Activated CD4-positive, alpha-beta T cell treated with anti-CD3 and anti-CD28 coated beads, Interleukin-2, amount 50 U/mL, for 4 hours (primary cell): ENCODE data around the gene PBX1.

Experiments
- DNase-seq, 2 experiments: peaks; one replicate each; pipeline ENCODE4 v3.0.0-alpha.2; 2020

The PBX1 gene

DNA sequence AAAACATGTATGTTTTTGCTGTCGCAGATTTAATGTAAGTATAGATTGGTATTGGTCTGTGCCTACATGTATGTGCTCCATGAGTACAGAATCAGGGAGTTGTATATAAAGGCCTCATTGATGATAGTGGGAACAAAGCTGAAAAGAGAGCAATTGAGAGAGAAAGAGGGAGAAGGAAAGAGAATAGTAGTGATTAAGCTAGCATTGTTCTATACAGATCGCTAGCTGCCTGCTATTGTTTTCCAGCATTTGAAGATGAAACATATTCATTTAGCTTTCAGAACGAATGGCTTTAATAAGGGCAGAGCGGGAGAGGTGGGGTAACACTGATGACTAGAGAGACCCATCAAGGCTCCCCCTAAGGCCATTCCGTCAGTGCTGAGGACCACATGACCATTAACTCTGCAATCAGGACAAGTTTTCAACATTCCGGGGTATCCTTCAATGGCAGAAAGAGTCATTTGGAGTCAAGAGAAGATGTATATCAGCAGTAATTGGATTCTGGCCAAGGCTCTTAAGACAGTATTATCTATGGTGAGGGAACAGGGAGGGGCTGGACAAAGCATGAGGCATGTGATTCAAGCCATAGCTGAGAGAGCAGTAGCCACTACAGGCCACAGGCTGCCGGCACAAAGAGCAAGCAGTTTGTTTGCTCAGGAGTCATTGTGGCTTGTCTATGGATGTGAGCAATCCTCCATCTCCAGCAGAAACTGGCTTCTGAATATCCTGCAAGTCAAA lies 176.5 kb downstream of the PBX1 start:
- no peak for DNase-seq

DNA sequence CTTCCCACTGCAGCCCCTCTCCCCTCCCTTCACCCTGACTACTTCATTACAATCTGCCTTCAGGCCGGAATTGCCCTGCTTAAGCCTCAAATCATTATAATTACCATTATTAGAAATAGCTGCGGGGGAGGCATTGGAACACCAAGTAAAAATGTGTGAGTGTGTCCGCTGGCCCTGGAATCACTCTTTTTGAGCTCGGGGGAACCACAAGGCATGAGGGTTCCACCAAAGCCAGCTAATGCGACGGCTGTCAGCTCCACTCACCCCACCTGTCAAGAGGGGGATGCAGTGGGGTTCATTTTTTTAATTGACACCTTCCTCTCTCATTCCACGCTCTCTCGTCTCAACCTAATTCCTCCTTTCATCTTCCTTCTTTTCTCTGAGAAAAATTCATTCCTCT lies 177.2 kb downstream of the PBX1 start:
- DNase-seq: no peak

DNA sequence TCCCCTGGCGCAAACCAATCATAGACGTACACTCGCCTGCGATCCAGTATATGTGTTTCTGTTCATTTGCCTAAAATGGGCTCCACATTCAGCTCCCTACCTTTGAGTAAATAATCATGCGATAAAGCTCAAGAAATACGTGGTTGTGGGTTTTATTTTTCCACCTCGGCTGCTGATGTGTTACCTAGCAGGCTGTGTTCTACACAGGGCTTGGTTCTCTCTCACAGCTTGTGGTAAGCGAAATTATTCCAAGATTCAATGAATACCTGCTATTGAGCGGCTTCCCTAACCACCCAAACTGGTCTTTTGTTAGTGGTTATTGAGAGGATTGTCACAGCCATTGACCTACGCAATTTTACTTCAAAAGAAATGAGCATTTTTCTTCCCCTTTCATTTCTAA lies 180.2 kb downstream of the PBX1 start:
- no peak for DNase-seq

DNA sequence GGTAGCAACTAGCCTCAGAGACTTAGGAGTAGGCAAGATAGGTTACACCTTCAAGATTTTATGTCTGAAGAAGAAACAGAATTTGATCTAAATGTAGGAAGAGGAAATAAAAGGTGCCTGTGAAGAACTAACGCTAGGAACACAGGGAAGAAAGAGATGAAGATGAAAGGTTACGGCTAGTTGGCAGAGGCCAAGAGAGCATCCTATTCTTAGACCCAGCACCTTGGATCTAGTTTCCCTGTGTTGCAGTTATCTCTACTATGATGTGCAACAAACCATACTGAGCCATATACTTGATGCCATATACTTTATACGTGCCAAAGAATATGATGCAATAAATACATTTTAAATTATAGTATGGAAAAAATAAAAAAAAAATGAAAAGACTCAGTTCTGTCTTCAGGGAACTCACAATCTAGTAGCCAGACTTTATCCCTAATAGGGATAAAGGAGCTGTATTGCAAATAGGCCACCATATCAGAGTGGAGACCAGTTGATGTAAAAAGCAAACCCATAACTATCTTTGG lies 181.1 kb downstream of the PBX1 start:
- DNase-seq: no peak

DNA sequence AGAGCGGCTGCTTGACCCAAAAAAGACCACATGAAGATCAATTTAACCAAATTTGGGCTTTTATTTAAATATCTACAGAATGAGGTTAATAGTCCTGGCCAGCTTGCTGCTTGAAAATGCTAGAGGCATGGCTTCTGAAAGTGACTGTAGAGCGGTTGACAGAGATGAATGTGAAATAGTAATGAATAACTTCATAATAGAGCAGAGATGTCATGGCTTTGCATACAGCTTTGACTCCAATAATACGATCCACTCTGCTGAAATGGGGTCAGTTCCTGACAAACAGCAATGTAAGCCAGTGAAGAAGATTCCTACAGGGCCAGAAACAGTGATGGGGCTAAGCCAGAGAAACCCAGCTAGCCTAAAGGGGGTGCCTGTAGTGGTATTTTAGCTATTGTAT lies 183.8 kb downstream of the PBX1 start:
- no peak for DNase-seq

DNA sequence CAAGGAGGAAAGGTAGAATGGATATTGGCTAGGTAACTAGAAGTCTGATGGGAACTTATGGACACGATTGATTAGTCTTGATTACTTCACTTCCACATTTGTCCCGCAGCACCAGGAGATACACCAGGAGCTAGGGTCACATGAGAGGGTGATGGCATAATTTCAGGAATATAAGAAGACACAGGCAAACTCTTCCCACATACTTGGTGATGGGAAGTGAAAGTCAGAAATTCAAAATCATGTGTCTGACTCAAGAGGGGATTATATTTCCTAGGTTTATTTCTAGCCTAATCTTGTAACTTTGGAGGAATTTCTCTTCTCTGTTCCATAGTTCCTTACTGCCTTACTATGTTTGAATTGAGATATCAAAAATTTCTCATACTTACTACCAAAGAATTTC lies 185.0 kb downstream of the PBX1 start:
- DNase-seq: no peak

DNA sequence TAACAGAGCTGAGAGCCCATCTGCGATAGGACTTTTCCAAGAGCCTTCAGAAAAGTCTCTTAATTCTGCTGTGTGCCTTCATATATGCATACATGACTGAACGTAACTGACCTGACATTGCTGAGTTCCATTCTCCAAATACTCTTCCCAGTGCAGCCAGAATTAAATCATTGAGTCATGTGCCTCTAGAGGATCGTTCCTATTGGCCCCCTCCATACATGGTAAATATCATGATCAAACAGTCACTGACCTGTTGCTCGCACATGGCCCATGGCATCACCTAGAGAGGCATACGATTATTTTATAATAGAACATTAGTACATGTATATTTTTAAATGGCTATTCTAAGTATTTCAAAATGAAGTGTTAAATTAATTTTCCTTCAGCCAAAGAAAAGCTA lies 186.8 kb downstream of the PBX1 start:
- no peak for DNase-seq

DNA sequence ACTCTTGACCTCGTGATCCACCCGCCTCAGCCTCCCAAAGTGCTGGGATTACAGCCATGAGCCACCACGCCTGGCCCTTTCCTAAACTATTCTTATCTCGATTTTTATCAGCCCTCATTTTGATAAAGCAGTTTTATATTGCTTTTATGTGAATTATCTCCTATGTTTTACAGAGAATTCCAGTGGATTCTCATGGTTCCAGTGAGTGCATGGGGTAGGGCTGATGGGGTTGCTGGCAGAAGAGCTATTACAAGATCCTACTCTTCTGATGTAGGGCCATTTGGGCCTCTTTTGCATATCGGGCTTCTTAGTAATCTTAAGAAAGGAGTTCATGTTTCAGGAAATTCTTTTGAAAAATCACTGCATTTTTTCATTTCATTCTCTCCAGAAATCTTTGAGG lies 187.6 kb downstream of the PBX1 start:
- no peak for DNase-seq

DNA sequence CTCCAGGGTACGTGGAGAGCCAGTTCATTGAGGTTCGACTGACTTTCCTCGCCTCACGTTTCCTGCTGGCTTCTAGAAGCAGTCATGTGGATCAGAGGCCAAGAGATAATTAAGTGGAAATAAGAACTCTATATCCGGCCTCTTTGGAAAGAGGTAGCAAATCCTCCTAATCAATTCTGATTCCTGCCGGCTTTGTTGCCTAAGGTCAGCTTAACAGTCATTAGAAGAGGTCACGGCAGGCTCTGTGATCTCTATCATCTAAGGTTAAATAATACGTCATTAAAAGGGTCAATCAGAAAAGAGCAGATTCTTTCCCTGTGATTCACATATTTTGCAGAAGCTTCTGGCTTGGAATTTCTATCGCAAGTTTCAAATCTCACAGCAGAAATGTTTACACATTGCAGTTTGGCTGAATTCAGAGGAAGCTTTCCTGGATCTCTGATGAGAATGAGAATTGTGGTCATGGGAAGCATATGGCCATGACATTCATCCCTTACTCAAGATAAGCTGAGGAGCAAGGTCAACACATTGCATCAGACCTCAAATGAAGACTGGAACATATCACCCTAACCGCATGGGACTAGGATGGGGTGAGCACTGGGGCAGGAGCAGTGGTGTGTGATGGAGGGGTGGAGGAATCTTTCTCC lies 189.4 kb downstream of the PBX1 start:
- no peak for DNase-seq

DNA sequence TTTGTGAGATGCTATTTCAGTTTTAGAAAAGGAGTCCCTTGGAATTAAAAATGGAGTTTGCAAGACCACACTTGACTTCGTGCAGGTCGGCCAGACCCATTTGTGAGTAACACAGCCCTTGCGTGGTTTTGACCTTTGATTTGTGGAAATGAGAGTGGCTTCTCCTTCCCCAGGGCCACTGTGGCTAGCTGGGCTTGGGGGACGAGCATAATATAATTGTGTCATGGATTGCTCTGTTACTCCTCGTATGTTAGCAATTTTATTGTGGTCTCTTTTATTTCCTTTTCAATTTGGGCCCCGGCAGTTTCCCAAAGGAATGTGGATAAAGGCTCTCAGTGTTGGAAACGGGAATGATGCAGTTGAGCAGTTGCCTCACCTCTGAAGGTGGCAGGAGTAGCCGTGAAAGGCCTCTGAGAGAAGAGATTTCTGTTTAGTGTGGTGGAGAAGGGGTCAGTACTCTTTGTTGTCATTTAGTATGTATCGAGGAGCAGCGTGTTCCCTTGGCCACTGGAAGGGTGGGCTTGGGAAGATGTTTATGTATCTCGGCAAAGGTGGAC lies 194.6 kb downstream of the PBX1 start:
- DNase-seq: no peak

DNA sequence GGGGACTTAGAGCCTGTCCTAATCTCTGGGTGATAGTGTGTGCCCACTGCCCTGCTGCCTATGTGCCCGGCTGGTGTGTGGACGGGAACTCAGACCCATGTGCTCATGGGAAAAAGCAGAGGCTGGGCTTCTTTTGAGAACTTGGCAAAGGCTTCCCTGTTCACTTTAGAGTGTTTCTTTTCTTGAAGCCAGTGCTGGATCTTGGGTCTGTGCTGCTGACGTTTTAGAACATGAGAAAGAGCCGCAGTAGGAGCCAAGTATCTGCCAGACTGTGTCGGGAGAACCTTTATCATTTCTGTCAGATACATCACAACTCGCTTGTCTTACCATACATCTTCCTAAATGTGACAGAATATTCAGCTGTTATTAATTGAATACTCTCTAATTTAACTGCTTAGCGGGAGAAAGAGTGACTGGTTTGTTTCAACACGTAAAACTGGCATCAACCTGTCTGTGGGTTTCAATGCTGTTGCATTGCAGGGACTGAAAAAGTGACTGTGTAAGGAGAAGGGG lies 195.2 kb downstream of the PBX1 start:
- DNase-seq: no peak

DNA sequence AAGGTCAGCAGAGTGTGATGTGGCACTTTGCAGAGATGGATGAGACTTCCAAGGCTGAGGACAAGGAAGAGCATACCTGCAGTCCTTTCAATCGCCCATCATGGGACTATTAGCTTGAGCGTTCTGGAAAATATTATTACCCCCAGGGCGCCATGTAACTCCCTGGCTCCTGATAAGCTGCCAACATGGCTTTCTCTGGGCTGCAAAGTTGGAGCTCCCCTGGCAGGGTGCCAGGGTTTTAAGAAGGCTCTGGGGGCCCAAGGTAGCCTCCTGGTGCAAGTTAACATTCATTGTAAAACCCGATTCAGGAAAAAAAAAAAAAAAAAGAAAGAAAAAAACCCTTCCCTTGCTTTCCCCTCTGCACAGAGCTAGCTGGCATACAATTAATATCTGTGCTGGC lies 196.7 kb downstream of the PBX1 start:
- DNase-seq: no peak

DNA sequence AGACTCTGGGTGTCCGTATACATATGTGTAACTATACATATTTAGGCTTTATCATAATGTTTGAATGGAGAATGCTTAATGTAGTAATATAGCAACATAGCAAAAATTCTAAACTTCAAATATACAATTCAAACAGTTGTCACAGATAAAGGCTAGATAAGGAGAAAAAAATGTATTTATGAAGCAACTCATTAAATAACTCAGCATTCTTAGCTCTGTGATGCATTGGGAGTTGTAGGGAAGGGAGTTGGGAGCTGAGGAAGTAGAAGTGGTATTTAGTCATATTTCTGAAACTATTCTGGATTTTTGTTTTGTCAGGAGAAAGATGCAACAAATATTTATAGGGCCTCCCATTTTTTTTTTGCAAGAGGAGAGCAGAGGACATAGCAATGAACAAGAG lies 197.8 kb downstream of the PBX1 start:
- no peak for DNase-seq

DNA sequence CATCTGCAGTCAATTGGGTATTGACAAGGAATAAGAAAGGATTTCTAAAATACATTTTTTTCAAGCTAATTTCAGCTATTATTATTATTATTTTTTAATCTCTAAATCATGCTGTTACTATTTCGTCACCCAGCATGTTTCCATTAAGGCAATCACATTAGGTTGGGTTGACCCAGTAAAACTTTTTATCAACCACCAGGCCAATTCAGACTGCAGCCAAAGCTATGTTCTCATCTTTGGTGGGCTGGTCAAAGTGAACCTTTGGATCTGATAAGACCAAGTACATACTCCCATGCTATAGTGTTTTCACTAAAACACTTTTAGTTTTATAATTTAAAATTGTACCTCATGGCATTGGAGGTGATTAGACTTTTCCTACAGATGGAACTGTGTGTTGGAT lies 198.6 kb downstream of the PBX1 start:
- no peak for DNase-seq

DNA sequence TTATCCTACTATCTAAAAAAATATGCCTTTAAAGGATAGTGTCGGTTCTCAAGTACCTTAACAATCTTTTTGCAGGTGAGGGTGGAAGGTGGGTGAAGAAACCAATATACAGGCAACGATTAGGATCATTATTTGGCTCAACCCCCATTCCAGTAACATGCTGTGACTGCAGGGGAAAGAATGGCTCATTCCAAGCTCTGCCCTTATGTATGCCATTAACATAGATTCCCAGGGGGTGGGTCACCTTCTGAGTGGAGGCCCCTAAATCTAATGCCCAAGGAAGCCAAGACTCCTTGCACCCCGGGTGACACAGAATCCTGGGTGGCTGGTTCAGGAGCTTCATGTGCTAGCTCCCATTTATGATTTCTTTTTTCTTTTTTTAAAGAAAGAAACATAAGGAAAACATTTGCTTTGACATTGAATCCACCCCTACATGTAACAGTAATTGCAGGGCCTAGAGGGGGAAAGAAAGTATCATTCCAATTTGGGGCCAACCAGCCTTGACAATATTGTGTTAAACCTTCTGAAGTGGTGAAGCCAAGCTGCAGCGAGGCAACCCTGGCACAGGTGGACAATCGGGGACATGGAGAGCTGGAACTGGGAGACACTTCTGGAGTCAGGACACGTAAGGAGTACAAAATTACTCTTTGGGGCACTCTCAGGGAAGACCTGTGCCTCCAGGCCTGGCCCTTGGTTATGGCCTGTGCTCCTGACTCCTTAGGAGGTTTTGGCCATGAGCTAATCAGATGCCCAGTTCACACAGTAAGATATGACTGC lies 200.3 kb downstream of the PBX1 start:
- no peak for DNase-seq

DNA sequence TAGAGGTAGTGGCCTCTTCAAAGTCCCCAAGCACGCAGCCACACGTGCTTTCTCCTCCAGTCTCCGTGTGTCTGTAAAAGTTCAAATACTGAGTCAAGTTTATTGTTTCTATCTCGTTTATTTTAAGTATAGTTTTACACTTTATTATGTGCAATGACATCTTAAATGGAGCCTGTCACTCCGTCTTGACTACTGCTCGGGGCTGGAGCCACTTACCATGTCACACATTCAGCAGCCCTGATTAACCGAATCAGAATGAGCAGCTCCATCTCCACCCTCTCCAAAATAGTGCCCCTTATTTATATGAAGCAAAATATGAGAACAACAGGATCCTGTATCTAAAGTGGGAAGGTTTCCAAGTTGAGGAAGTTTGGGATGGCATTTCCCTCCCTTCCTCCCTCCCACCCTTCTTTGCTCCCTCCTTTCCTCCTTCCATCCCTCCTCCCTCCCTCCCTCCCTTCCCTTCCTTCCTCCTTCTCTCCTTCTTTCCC lies 201.0 kb downstream of the PBX1 start:
- DNase-seq: no peak

DNA sequence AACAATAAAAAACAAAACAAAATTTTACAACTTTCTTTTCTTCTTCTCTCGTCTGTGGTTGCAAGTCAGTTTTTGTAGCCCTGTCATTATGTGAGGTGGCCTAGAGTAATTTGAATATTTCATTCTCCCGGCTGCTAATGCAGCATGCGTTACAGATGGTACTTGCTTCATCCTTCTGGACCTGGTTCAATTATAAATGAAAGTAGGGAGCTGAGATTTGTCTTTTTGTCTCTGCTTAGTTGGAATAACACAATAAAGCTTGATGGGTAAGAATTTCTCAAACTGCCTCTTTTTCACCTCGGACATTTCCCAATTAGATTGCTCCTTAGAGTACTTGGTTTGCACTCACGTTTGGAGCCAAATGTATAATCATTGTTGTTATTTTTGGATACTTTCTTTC lies 201.6 kb downstream of the PBX1 start:
- DNase-seq: no peak

DNA sequence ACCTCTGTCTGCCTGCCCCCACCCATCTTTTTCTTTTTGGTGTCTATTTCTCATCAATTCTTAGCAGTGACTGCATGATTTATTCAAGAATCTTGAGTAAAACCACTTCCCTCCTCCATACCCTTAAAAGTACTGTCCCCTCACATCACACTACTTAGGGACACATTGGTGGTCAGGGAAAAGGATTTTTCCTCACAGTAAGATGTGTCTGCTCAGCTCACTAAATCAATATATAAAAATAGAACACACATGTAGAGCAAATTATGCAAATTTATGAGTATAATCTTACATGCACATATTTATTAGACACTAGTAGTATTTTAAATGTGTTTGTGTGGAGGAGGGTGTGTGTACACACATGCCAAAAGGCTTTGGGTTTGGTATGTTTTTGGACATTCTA lies 202.0 kb downstream of the PBX1 start:
- DNase-seq: no peak

DNA sequence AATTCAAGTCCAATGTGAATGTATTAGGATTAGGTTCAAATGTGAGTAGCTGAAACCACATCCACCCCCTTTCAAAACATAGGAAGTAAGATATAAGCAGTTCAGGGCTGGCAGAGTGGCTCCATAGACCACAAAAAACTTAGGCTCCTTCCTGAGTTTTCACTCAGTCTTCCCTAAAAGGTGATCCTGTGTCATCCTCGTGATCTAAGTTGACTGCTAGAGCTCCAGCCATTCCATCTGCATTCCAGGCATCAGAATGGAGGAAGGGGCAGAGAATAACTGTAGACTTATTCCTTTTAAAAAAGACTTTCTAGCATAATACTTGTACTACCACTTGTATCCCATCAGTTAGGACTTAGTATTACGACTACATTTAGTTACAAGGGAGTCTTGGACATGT lies 204.1 kb downstream of the PBX1 start:
- DNase-seq: no peak

DNA sequence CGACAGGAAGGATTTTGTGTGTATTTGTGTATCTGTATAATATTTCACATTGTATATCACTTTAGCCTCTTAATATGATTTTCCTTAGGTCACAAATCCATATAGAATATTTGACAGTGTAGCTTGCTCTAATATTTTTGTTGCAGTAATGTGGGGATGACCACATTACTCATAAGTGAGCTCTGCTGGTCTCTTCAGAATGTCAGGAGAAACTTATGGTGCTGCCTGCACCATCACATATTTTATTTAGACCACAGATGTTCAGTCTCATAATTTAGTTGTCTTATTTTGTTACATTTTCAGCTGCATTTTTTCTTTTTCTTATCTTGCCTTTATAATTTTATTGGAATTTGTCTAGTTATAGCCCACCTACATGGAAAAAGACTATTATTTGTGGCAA lies 205.3 kb downstream of the PBX1 start:
- DNase-seq: no peak

DNA sequence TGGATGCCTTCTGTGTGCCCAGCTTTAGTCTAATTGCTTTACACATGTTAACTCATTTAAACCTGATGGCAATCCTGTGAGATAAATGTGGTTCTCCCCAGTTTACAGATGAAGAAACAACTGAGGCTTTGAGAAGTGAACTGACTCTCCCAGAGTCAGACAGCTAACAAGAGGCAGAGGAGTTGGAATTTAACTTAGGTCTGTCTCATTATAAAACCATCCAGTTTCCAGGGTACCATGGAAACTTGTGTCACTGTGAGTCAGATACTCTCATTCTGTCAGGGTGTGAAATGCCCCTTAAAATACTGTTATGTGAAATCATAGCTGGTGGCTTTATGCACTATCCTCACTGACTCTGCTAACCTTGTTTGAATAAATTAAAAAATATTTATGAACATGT lies 206.6 kb downstream of the PBX1 start:
- DNase-seq: no peak

DNA sequence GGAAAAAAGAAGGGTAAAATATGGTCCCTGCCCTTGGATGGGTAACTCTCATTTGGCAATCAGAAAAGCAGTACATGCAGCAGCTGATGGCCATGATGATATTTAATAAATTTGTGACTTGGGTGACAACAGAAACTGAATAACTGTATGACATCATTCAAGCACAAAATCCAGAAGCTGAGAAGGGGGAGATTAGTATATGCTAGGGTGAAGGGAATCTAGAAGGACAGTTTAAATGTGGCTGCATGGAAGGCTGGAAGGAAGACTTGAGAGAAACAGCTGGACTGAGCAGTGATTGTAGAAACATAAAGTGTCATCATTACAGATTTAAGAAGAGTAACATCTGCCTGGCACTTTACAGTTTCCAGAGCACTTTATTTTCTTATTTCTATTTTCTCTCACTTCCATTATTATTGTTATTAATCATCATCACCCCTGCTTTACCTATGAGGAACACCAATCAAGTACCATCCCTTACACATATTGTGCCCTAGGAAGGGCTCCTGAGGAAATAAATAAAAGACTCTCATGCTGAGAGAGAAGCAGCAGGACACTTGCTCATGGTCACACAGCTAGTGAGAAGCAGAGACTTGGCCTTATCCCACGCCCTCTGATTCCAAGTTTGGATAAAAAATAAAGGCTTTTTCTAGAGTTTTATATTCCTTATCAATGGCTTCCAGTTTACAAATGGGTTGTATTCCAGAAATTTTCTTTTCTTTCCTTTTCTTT lies 207.2 kb downstream of the PBX1 start:
- DNase-seq: no peak
